K562 (cell line): ENCODE data around the gene PDIA3. TPM values are rescaled to one million over a fixed set of nuclear protein-coding genes. Genes with fewer than 3 reads are reported as not detected.

ENCODE experiments used
- ARID1B ChIP-seq: fragments of 450-650 bp; IDR thresholded peaks from 2 replicates; pipeline ENCODE4 v1.6.1; 2016; ENCODE audit warnings: antibody characterized with exemption, mild to moderate bottlenecking, inconsistent platforms
- CHD2 ChIP-seq: IDR thresholded peaks from 2 replicates; pipeline ENCODE4 v1.6.1; 2011; ENCODE audit warnings: low read depth, low read length
- FOXK1 ChIP-seq: sonication (generic); formaldehyde crosslinking; IDR thresholded peaks from 2 replicates; pipeline ENCODE4 v1.8.0; 2022; ENCODE audit warnings: missing genetic modification reagents, mild to moderate bottlenecking, borderline replicate concordance
- KDM1A ChIP-seq, 2 experiments: fragments of 450-650 bp; IDR thresholded peaks; 2 replicates each; pipeline ENCODE4 v1.6.1; 2016; ENCODE audit warnings: mild to moderate bottlenecking in 2 of 2
- MAX ChIP-seq: sonication (generic); formaldehyde crosslinking; IDR thresholded peaks from 2 replicates; pipeline ENCODE4 v1.9.0; 2022; ENCODE audit warnings: mild to moderate bottlenecking, missing genetic modification reagents
- NBN ChIP-seq: fragments of 450-650 bp; IDR thresholded peaks from 2 replicates; pipeline ENCODE4 v1.6.1; 2016; ENCODE audit warnings: low read depth, mild to moderate bottlenecking
- POLR2AphosphoS5 ChIP-seq: IDR thresholded peaks from 2 replicates; pipeline ENCODE4 v1.6.1; 2011; ENCODE audit warnings: mild to moderate bottlenecking, low read depth, low read length, moderate library complexity; ENCODE audit not compliant: control insufficient read depth, insufficient read depth
- POLR2B ChIP-seq: fragments of 450-650 bp; IDR thresholded peaks from 2 replicates; pipeline ENCODE4 v1.6.1; 2018; ENCODE audit warnings: low read depth; ENCODE audit not compliant: partially characterized antibody
- POLR2H ChIP-seq: IDR thresholded peaks from 2 replicates; pipeline ENCODE4 v1.6.1; 2016; ENCODE audit warnings: missing genetic modification characterization, low read depth, mild to moderate bottlenecking, control low read depth, missing compliant biosample characterization, moderate library complexity
- SMAD1 ChIP-seq: fragments of 150-350 bp; IDR thresholded peaks from 2 replicates; pipeline ENCODE4 v1.6.1; 2014; ENCODE audit warnings: low read length, low read depth; ENCODE audit not compliant: partially characterized antibody
- SNAPC5 ChIP-seq: fragments of 250-450 bp; sonication (Bioruptor Pico); IDR thresholded peaks from 2 replicates; pipeline ENCODE4 v1.8.0; 2021; ENCODE audit warnings: moderate library complexity, mild to moderate bottlenecking, inconsistent platforms
- THRAP3 ChIP-seq: fragments of 450-650 bp; IDR thresholded peaks from 2 replicates; pipeline ENCODE4 v1.6.1; 2016; ENCODE audit warnings: mild to moderate bottlenecking, inconsistent platforms, borderline replicate concordance
- TRIM25 ChIP-seq: fragments of 450-650 bp; IDR thresholded peaks from 2 replicates; pipeline ENCODE4 v1.7.0; 2016; ENCODE audit warnings: borderline replicate concordance
- ZBTB40 ChIP-seq, 2 experiments: fragments of 450-650 bp in 1 of 2; sonication (generic) in 1 of 2; formaldehyde crosslinking in 1 of 2; IDR thresholded peaks; 2 replicates each; pipeline versions ENCODE4 v1.7.1 to v1.9.0; 2016 to 2022; ENCODE audit warnings: inconsistent platforms in 1 of 2, mild to moderate bottlenecking in 1 of 2, missing genetic modification reagents in 1 of 2
- ZNF143 ChIP-seq: sonication (generic); formaldehyde crosslinking; IDR thresholded peaks from 2 replicates; pipeline ENCODE4 v1.9.0; 2022; ENCODE audit warnings: mild to moderate bottlenecking, missing genetic modification reagents
- polyA plus RNA-seq, 8 experiments: library from polyadenylated mRNA; depleted of rRNA in 4 of 8; stranded (reverse) in 5 of 8; unstranded in 3 of 8; fragments of >200 nt; fragmentation: Nextera tagmentation in 2 of 8; fragmentation: Illumina TruSeq in 1 of 8; extraction: Ambion mirVana in 2 of 8; extraction: Trizol in 1 of 8; gene quantifications; 2 replicates each; pipeline versions ENCODE4 v1.2.1 to v1.2.3, GENCODE V29; 2011 to 2014; ENCODE audit warnings: inconsistent platforms in 1 of 8, missing spikeins in 1 of 8
- total RNA-seq, 7 experiments: library from RNA; depleted of rRNA in 6 of 7; stranded (reverse); fragments of >200 nt in 6 of 7; fragmentation: Illumina TruSeq in 2 of 7; extraction: Trizol in 2 of 7; gene quantifications; 2 replicates each; pipeline versions ENCODE4 v1.2.1 to v1.2.3, GENCODE V29; 2011 to 2021; ENCODE audit warnings: low replicate concordance in 1 of 7

Gene PDIA3
- total and polyA plus RNA-seq, 9 of the 15 experiments (the other 6 are each of a cell fraction or from before 2014, with no cell fraction given): 13.5 to 386 (median 149) TPM

- peak; percentile 60; the same call in 1 of the 2 replicates for TF ChIP-seq ZBTB40 (IDR thresholded peaks at IDR 0.05)
- TF ChIP-seq ZBTB40 (CRISPR knock-in tag; IDR thresholded peaks at IDR 0.05): 0 out of 2 replicates have a peak, but pooled peaks have one; percentile 23
- TF ChIP-seq SNAPC5 (CRISPR knock-in tag): no peak
- peak; percentile 45; the same call in 1 of the 2 replicates for TF ChIP-seq ARID1B
- TF ChIP-seq SMAD1: peak; percentile 66
- TF ChIP-seq POLR2B: peak; percentile 98
- peak; percentile 71 for TF ChIP-seq POLR2AphosphoS5
- peak; percentile 18; the same call in 1 of the 2 replicates for TF ChIP-seq CHD2
- peak; percentile 79 for TF ChIP-seq POLR2H (tag)
- TF ChIP-seq KDM1A (IDR thresholded peaks at IDR 0.05): no peak
- TF ChIP-seq TRIM25: 0 out of 2 replicates have a peak, but pooled peaks have one; percentile 46
- TF ChIP-seq ZNF143 (CRISPR knock-in tag): 0 out of 2 replicates have a peak, but pooled peaks have one; percentile 23
- TF ChIP-seq NBN: peak; percentile 17; the same call in 1 of the 2 replicates
- TF ChIP-seq MAX (CRISPR knock-in tag): peak; percentile 97
- no peak for TF ChIP-seq THRAP3
- TF ChIP-seq FOXK1 (CRISPR knock-in tag): 0 out of 2 replicates have a peak, but pooled peaks have one; percentile 77
These were observed 45.9 kb downstream of the PDIA3 start, which contains the start of gene SERF2 (continued) for GRCh38 chr15:43791993-43792760.
